Measurements from ENCODE around the gene PAQR8. TPM values are rescaled to one million over a fixed set of nuclear protein-coding genes. Genes with fewer than 3 reads are reported as not detected.

PAQR8 gene
- total and polyA plus RNA-seq, 2 of the 13 experiments (the other 11 are each of a cell fraction or from before 2014, with no cell fraction given): 37.7 to 50.7 TPM

DNA sequence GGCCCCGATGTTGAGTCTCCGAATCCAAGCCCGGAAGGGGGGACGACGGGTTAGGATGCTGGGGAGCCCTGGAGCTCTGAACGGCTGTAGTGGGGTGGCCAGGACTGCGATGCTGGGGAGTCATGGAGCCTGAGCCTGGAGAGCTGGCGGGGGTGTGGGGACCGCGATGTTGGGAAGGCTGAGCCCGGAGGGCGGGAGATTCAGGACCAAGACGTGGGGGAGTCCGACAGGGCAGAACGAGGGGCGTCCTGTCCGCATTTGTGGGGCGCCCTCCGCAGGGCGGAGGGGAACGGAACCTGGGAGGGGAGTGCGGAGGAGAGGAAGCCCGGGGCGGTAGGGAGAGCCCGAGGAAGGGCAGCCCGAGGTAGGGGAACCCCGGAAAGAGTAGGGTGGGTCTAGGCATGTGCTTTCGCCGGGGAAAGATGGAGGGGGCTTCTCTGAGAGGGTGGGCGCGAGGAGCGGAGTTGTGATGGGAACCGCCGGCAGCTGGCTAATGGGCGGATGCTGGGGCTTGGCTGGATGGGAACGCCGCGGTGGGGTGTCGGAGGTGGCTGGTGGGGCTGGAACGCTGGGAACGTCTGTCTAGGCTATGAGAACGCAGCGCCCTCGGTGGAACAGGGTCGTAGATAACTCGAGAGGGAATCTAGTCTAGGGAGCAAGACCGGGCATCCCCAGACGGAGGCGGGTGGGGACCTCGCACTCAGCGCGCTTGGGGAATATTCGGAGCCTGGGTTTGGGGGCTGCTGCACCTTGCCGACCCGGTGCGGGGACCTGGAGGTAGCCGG is 684 bp downstream of the PAQR8 start (continued):
- 0 out of 2 replicates have a peak, but pooled peaks have one; percentile 15 for TF ChIP-seq KMT2A (CRISPR knock-in tag; IDR thresholded peaks at IDR 0.05)
- no peak for TF ChIP-seq KAT2B (IDR thresholded peaks at IDR 0.05; ENCODE audit: borderline replicate concordance, low read depth, low read length)
- TF ChIP-seq SAP130 (CRISPR knock-in tag; IDR thresholded peaks at IDR 0.05; ENCODE audit: low read depth): peak; percentile 29; the same call in 1 of the 2 replicates
- no peak for TF ChIP-seq ZMYM3 (CRISPR knock-in tag; IDR thresholded peaks at IDR 0.05)
- no peak for TF ChIP-seq ZKSCAN8 (CRISPR knock-in tag; IDR thresholded peaks at IDR 0.05; ENCODE audit: borderline replicate concordance)
- no peak; the same call in 1 of the 2 replicates for TF ChIP-seq ZBTB7A (CRISPR knock-in tag; IDR thresholded peaks at IDR 0.05)
- no peak for TF ChIP-seq MZF1 (CRISPR knock-in tag; IDR thresholded peaks at IDR 0.05; ENCODE audit: borderline replicate concordance)
- TF ChIP-seq GTF2F1 (IDR thresholded peaks at IDR 0.05; ENCODE audit: low read length): no peak
- TF ChIP-seq, protein P1, sequence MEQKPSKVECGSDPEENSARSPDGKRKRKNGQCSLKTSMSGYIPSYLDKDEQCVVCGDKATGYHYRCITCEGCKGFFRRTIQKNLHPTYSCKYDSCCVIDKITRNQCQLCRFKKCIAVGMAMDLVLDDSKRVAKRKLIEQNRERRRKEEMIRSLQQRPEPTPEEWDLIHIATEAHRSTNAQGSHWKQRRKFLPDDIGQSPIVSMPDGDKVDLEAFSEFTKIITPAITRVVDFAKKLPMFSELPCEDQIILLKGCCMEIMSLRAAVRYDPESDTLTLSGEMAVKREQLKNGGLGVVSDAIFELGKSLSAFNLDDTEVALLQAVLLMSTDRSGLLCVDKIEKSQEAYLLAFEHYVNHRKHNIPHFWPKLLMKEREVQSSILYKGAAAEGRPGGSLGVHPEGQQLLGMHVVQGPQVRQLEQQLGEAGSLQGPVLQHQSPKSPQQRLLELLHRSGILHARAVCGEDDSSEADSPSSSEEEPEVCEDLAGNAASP (CRISPR knock-in tag; IDR thresholded peaks at IDR 0.05; ENCODE audit: borderline replicate concordance): no peak
- TF ChIP-seq, protein P2, sequence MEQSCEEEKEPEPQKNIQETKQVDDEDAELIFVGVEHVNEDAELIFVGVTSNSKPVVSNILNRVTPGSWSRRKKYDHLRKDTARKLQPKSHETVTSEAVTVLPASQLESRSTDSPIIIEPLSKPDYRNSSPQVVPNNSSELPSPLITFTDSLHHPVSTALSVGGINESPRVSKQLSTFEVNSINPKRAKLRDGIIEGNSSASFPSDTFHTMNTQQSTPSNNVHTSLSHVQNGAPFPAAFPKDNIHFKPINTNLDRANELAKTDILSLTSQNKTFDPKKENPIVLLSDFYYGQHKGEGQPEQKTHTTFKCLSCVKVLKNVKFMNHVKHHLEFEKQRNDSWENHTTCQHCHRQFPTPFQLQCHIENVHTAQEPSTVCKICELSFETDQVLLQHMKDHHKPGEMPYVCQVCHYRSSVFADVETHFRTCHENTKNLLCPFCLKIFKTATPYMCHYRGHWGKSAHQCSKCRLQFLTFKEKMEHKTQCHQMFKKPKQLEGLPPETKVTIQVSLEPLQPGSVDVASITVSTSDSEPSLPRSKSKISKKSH (CRISPR knock-in tag; IDR thresholded peaks at IDR 0.05; ENCODE audit: borderline replicate concordance): no peak
- TF ChIP-seq, protein P3, sequence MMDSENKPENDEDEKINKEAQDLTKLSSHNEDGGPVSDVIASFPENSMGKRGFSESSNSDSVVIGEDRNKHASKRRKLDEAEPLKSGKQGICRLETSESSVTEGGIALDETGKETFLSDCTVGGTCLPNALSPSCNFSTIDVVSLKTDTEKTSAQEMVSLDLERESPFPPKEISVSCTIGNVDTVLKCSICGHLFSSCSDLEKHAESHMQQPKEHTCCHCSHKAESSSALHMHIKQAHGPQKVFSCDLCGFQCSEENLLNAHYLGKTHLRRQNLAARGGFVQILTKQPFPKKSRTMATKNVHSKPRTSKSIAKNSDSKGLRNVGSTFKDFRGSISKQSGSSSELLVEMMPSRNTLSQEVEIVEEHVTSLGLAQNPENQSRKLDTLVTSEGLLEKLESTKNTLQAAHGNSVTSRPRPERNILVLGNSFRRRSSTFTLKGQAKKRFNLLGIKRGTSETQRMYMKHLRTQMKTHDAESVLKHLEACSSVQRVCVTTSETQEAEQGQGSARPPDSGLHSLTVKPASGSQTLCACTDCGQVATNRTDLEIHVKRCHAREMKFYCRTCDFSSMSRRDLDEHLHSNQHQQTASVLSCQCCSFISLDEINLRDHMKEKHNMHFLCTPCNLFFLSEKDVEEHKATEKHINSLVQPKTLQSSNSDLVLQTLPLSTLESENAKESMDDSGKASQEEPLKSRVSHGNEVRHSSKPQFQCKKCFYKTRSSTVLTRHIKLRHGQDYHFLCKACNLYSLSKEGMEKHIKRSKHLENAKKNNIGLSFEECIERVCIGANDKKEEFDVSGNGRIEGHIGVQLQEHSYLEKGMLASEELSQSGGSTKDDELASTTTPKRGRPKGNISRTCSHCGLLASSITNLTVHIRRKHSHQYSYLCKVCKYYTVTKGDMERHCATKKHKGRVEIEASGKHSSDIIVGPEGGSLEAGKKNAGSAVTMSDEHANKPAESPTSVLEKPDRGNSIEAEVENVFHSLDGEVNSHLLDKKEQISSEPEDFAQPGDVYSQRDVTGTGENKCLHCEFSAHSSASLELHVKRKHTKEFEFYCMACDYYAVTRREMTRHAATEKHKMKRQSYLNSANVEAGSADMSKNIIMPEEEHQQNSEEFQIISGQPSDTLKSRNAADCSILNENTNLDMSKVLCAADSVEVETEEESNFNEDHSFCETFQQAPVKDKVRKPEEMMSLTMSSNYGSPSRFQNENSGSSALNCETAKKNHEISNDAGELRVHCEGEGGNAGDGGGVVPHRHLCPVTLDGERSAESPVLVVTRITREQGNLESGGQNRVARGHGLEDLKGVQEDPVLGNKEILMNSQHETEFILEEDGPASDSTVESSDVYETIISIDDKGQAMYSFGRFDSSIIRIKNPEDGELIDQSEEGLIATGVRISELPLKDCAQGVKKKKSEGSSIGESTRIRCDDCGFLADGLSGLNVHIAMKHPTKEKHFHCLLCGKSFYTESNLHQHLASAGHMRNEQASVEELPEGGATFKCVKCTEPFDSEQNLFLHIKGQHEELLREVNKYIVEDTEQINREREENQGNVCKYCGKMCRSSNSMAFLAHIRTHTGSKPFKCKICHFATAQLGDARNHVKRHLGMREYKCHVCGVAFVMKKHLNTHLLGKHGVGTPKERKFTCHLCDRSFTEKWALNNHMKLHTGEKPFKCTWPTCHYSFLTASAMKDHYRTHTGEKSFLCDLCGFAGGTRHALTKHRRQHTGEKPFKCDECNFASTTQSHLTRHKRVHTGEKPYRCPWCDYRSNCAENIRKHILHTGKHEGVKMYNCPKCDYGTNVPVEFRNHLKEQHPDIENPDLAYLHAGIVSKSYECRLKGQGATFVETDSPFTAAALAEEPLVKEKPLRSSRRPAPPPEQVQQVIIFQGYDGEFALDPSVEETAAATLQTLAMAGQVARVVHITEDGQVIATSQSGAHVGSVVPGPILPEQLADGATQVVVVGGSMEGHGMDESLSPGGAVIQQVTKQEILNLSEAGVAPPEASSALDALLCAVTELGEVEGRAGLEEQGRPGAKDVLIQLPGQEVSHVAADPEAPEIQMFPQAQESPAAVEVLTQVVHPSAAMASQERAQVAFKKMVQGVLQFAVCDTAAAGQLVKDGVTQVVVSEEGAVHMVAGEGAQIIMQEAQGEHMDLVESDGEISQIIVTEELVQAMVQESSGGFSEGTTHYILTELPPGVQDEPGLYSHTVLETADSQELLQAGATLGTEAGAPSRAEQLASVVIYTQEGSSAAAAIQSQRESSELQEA (CRISPR knock-in tag; IDR thresholded peaks at IDR 0.05; ENCODE audit: not compliant biosample characterization): no peak
- no peak for TF ChIP-seq MXD3 (CRISPR knock-in tag; IDR thresholded peaks at IDR 0.05)
- TF ChIP-seq MNT (IDR thresholded peaks at IDR 0.05): no peak
- 0 out of 2 replicates have a peak, but pooled peaks have one; percentile 9 for TF ChIP-seq PITX1 (CRISPR knock-in tag; IDR thresholded peaks at IDR 0.05)
